GM13976 (cell line): ENCODE results near the gene PUS10.
"Not testable (repeated sequence)": the region's sequence is repeated elsewhere in the genome, so short reads cannot be mapped to it uniquely, and the experiment has no call there.

Experiments used
- DNase-seq: peaks from one replicate; pipeline ENCODE4 v3.0.0; 2012; ENCODE audit warnings: low spot score
- CTCF ChIP-seq: IDR thresholded peaks from 2 replicates; pipeline ENCODE4 v1.5.1; 2012; ENCODE audit warnings: borderline replicate concordance, mild to moderate bottlenecking; ENCODE audit not compliant: insufficient read depth; ENCODE audit errors: extremely low read depth, missing control alignments, control extremely low read depth
- in situ Hi-C: fragments of 300-500 bp; cut with MboI; formaldehyde crosslinking; loops from one replicate; pipeline ENCODE4 v1.12.0; 2022; ENCODE audit warnings: low sequenced_read_pairs, mixed read lengths, inconsistent platforms; ENCODE audit not compliant: unreplicated experiment

Gene PUS10

GRCh38 chr2:60926741-60927552, 91.1 kb downstream of the PUS10 start:
- TF ChIP-seq CTCF = no peak
- no peak for DNase-seq
- in situ Hi-C loops = no loop called here

- DNase-seq = no peak
- no peak for TF ChIP-seq CTCF
- in situ Hi-C loops = no loop called here
Measured at GRCh38 chr2:60925994-60926740, 91.9 kb downstream of the PUS10 start.

- no peak for DNase-seq
- TF ChIP-seq CTCF = no peak
- in situ Hi-C loops = no loop called here
Measured at GRCh38 chr2:60907329-60907728, 110.7 kb downstream of the PUS10 start.

GRCh38 chr2:60906395-60906794, 111.7 kb downstream of the PUS10 start:
- in situ Hi-C loops = no loop called here
- DNase-seq = no peak
- no peak for TF ChIP-seq CTCF

GRCh38 chr2:60905867-60906266, 112.2 kb downstream of the PUS10 start:
- DNase-seq, in situ Hi-C loops: not testable (repeated sequence)

GRCh38 chr2:60901296-60901695, 116.8 kb downstream of the PUS10 start:
- DNase-seq, in situ Hi-C loops: not testable (repeated sequence)

- DNase-seq = no peak
- no peak for TF ChIP-seq CTCF
- in situ Hi-C loops = no loop called here
Measured at GRCh38 chr2:60899892-60900249, 118.2 kb downstream of the PUS10 start.
